K562 (cell line): ENCODE results near the gene HSD17B1. TPM values are rescaled to one million over a fixed set of nuclear protein-coding genes. Genes with fewer than 3 reads are reported as not detected.
A peak's percentile ranks its signal among the peaks of the same experiment; 100 is the strongest.

Source experiments
- ADNP ChIP-seq: fragments of 200-800 bp; sonication (Bioruptor generic); IDR thresholded peaks from 2 replicates; pipeline ENCODE4 v1.6.1; 2016; ENCODE audit warnings: missing genetic modification characterization, missing compliant biosample characterization
- ARID1B ChIP-seq: fragments of 450-650 bp; IDR thresholded peaks from 2 replicates; pipeline ENCODE4 v1.6.1; 2016; ENCODE audit warnings: antibody characterized with exemption, mild to moderate bottlenecking, inconsistent platforms
- CBX1 ChIP-seq: sonication (generic); IDR thresholded peaks from 2 replicates; pipeline ENCODE4 v1.6.1; 2016; ENCODE audit warnings: antibody characterized with exemption, low read depth, mild to moderate bottlenecking
- CEBPG ChIP-seq, 3 experiments: fragments of 200-800 bp in 1 of 3; sonication (Bioruptor generic) in 1 of 3; sonication (generic) in 1 of 3; formaldehyde crosslinking in 1 of 3; IDR thresholded peaks in 2 of 3; conservative IDR thresholded peaks in 1 of 3; 2 replicates each; pipeline versions ENCODE4 v1.6.1 to v1.8.0; 2016 to 2022; ENCODE audit warnings: missing compliant biosample characterization in 2 of 3, missing genetic modification characterization in 2 of 3, mild to moderate bottlenecking in 1 of 3, missing genetic modification reagents in 1 of 3
- CREB1 ChIP-seq, 2 experiments: sonication (generic) in 1 of 2; formaldehyde crosslinking in 1 of 2; IDR thresholded peaks; 2 replicates each; pipeline versions ENCODE4 v1.6.1 to v1.8.0; 2012 to 2022; ENCODE audit warnings: inconsistent platforms in 1 of 2, mild to moderate bottlenecking in 1 of 2, missing genetic modification reagents in 1 of 2, moderate library complexity in 1 of 2
- ESRRB ChIP-seq: fragments of 250-450 bp; sonication (Bioruptor Pico); IDR thresholded peaks from 2 replicates; pipeline ENCODE4 v1.5.0; 2020; ENCODE audit warnings: mild to moderate bottlenecking, moderate library complexity, borderline replicate concordance
- HMG20B ChIP-seq: fragments of 250-450 bp; sonication (Bioruptor Pico); IDR thresholded peaks from 2 replicates; pipeline ENCODE4 v1.5.0; 2021; ENCODE audit warnings: mild to moderate bottlenecking
- IFI16 ChIP-seq: fragments of 250-450 bp; sonication (Bioruptor Pico); IDR thresholded peaks from 2 replicates; pipeline ENCODE4 v2.1.2; 2022; ENCODE audit warnings: mild to moderate bottlenecking, inconsistent platforms
- ILK ChIP-seq: fragments of 450-650 bp; IDR thresholded peaks from 2 replicates; pipeline ENCODE4 v1.6.1; 2016; ENCODE audit warnings: missing genetic modification characterization, low read depth, mild to moderate bottlenecking, missing compliant biosample characterization, moderate library complexity, borderline replicate concordance
- MCM3 ChIP-seq: fragments of 450-650 bp; IDR thresholded peaks from 2 replicates; pipeline ENCODE4 v1.6.1; 2016
- PHF21A ChIP-seq: fragments of 450-650 bp; IDR thresholded peaks from 2 replicates; pipeline ENCODE4 v1.6.1; 2017; ENCODE audit warnings: low read depth, borderline replicate concordance
- POLR2AphosphoS5 ChIP-seq: IDR thresholded peaks from 2 replicates; pipeline ENCODE4 v1.6.1; 2011; ENCODE audit warnings: mild to moderate bottlenecking, low read depth, low read length, moderate library complexity; ENCODE audit not compliant: control insufficient read depth, insufficient read depth
- RBM25 ChIP-seq: fragments of 200-400 bp; formaldehyde crosslinking; IDR thresholded peaks from 2 replicates; pipeline ENCODE4 v1.6.1; 2018; ENCODE audit warnings: low read length, low read depth, moderate library complexity; ENCODE audit not compliant: severe bottlenecking
- SIN3A ChIP-seq, 2 experiments: fragments of 150-350 bp in 1 of 2; IDR thresholded peaks; 2 replicates each; pipeline ENCODE4 v1.6.1; 2011 to 2016; ENCODE audit warnings: borderline replicate concordance in 2 of 2, low read depth in 2 of 2, low read length in 2 of 2, mild to moderate bottlenecking in 2 of 2, moderate library complexity in 2 of 2; ENCODE audit not compliant: control insufficient read depth in 1 of 2
- SMARCE1 ChIP-seq: fragments of 450-650 bp; IDR thresholded peaks from 2 replicates; pipeline ENCODE4 v1.7.1; 2016; ENCODE audit warnings: mild to moderate bottlenecking
- ZC3H11A ChIP-seq: IDR thresholded peaks from 2 replicates; pipeline ENCODE4 v1.6.1; 2012; ENCODE audit warnings: low read depth, low read length, improper control_type of control experiment
- ZC3H4 ChIP-seq: sonication (generic); formaldehyde crosslinking; IDR thresholded peaks from 2 replicates; pipeline ENCODE4 v1.9.0; 2021; ENCODE audit warnings: missing genetic modification reagents, borderline replicate concordance
- ZC3H8 ChIP-seq: fragments of 450-650 bp; IDR thresholded peaks from 2 replicates; pipeline ENCODE4 v1.6.1; 2017
- ZNF121 ChIP-seq: sonication (generic); formaldehyde crosslinking; conservative IDR thresholded peaks from 2 replicates; pipeline ENCODE4 v1.8.0; 2022; ENCODE audit warnings: missing genetic modification reagents
- ZNF124 ChIP-seq: sonication (generic); formaldehyde crosslinking; IDR thresholded peaks from 2 replicates; pipeline ENCODE4 v1.8.1; 2022; ENCODE audit warnings: missing genetic modification reagents
- ZNF354B ChIP-seq: fragments of 250-450 bp; sonication (Bioruptor Pico); IDR thresholded peaks from 2 replicates; pipeline ENCODE4 v1.4.0; 2020
- ZNF589 ChIP-seq: fragments of 200-800 bp; sonication (Bioruptor generic); IDR thresholded peaks from 2 replicates; pipeline ENCODE4 v1.6.1; 2016; ENCODE audit warnings: low read depth, missing genetic modification characterization, missing compliant biosample characterization
- polyA plus RNA-seq, 8 experiments: library from polyadenylated mRNA; depleted of rRNA in 4 of 8; stranded (reverse) in 5 of 8; unstranded in 3 of 8; fragments of >200 nt; fragmentation: Nextera tagmentation in 2 of 8; fragmentation: Illumina TruSeq in 1 of 8; extraction: Ambion mirVana in 2 of 8; extraction: Trizol in 1 of 8; gene quantifications; 2 replicates each; pipeline versions ENCODE4 v1.2.1 to v1.2.3, GENCODE V29; 2011 to 2014; ENCODE audit warnings: inconsistent platforms in 1 of 8, missing spikeins in 1 of 8
- total RNA-seq, 7 experiments: library from RNA; depleted of rRNA in 6 of 7; stranded (reverse); fragments of >200 nt in 6 of 7; fragmentation: Illumina TruSeq in 2 of 7; extraction: Trizol in 2 of 7; gene quantifications; 2 replicates each; pipeline versions ENCODE4 v1.2.1 to v1.2.3, GENCODE V29; 2011 to 2021; ENCODE audit warnings: low replicate concordance in 1 of 7
- TF ChIP-seq, protein P1 (sequence below): fragments of 450-650 bp; IDR thresholded peaks from 2 replicates; pipeline ENCODE4 v1.6.1; 2018; ENCODE audit not compliant: partially characterized antibody
- TF ChIP-seq, protein P2 (sequence below): sonication (generic); formaldehyde crosslinking; IDR thresholded peaks from 2 replicates; pipeline ENCODE4 v1.8.1; 2023; ENCODE audit warnings: mild to moderate bottlenecking, missing genetic modification reagents

The HSD17B1 gene
- total and polyA plus RNA-seq, 9 of the 15 experiments (the other 6 are each of a cell fraction or from before 2014, with no cell fraction given), result 0.55 to 21.1 (median 3.6) TPM

DNA sequence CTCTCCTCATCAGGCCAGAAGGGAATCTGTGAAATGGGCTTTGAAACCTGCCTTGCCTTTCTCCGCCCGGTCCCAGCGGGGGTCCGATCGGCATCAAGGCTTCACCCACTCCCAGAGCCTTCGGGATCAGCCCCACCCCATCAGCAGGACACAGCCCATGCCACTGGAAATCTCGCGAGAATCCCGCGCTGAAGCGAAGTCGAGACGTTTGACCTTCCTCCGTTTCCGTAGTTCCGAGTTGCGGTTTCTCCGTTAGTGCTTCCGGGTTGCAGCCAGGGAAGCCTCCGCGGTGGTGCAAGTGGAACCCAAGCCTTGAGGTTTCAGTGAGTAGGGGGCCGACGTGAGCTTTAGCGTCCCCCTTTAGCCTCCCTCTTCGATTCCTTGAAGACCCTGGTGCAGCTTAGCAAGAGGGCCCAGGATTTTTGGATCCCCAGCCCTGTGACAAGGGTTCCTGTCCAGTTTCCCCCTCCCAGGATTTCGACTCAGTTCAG is 9.2 kb downstream of the HSD17B1 start, which contains the start of gene COASY (continued):
- TF ChIP-seq RBM25, result peak; percentile 4
- TF ChIP-seq ILK (tag), result no peak
- TF ChIP-seq ZNF124 (CRISPR knock-in tag), result no peak
- TF ChIP-seq SMARCE1, result no peak
- no peak for TF ChIP-seq ZNF121 (CRISPR knock-in tag)
- no peak for TF ChIP-seq ZC3H11A
- no peak for TF ChIP-seq MCM3
- TF ChIP-seq ARID1B, result peak; percentile 28
- TF ChIP-seq ZC3H8, result no peak
- TF ChIP-seq, protein P1, sequence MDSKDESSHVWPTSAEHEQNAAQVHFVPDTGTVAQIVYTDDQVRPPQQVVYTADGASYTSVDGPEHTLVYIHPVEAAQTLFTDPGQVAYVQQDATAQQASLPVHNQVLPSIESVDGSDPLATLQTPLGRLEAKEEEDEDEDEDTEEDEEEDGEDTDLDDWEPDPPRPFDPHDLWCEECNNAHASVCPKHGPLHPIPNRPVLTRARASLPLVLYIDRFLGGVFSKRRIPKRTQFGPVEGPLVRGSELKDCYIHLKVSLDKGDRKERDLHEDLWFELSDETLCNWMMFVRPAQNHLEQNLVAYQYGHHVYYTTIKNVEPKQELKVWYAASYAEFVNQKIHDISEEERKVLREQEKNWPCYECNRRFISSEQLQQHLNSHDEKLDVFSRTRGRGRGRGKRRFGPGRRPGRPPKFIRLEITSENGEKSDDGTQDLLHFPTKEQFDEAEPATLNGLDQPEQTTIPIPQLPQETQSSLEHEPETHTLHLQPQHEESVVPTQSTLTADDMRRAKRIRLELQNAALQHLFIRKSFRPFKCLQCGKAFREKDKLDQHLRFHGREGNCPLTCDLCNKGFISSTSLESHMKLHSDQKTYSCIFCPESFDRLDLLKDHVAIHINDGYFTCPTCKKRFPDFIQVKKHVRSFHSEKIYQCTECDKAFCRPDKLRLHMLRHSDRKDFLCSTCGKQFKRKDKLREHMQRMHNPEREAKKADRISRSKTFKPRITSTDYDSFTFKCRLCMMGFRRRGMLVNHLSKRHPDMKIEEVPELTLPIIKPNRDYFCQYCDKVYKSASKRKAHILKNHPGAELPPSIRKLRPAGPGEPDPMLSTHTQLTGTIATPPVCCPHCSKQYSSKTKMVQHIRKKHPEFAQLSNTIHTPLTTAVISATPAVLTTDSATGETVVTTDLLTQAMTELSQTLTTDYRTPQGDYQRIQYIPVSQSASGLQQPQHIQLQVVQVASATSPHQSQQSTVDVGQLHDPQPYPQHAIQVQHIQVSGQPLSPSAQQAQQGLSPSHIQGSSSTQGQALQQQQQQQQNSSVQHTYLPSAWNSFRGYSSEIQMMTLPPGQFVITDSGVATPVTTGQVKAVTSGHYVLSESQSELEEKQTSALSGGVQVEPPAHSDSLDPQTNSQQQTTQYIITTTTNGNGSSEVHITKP, result no peak
- peak; percentile 37; the same call in 1 of the 2 replicates for TF ChIP-seq CBX1
- TF ChIP-seq, protein P2, sequence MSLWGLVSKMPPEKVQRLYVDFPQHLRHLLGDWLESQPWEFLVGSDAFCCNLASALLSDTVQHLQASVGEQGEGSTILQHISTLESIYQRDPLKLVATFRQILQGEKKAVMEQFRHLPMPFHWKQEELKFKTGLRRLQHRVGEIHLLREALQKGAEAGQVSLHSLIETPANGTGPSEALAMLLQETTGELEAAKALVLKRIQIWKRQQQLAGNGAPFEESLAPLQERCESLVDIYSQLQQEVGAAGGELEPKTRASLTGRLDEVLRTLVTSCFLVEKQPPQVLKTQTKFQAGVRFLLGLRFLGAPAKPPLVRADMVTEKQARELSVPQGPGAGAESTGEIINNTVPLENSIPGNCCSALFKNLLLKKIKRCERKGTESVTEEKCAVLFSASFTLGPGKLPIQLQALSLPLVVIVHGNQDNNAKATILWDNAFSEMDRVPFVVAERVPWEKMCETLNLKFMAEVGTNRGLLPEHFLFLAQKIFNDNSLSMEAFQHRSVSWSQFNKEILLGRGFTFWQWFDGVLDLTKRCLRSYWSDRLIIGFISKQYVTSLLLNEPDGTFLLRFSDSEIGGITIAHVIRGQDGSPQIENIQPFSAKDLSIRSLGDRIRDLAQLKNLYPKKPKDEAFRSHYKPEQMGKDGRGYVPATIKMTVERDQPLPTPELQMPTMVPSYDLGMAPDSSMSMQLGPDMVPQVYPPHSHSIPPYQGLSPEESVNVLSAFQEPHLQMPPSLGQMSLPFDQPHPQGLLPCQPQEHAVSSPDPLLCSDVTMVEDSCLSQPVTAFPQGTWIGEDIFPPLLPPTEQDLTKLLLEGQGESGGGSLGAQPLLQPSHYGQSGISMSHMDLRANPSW (CRISPR knock-in tag), result no peak
- TF ChIP-seq ESRRB (CRISPR knock-in tag), result no peak
- no peak for TF ChIP-seq ZNF354B
- TF ChIP-seq ADNP (tag), result no peak; the same call in 1 of the 2 replicates
- TF ChIP-seq PHF21A, result no peak
- TF ChIP-seq ZC3H4 (CRISPR knock-in tag), result no peak
- no peak for TF ChIP-seq IFI16 (CRISPR knock-in tag)
- peak; percentile 83 for TF ChIP-seq POLR2AphosphoS5
- no peak for TF ChIP-seq HMG20B
- TF ChIP-seq SIN3A (IDR thresholded peaks at IDR 0.05; ENCODE audit: borderline replicate concordance in 2 of 2, control insufficient read depth in 1 of 2, low read depth in 2 of 2, low read length in 2 of 2), result peak; percentile 84 to 93; a peak in 3 of 4 replicates
- no peak for TF ChIP-seq CREB1 (IDR thresholded peaks at IDR 0.05)
- no peak for TF ChIP-seq CREB1 (CRISPR knock-in tag; IDR thresholded peaks at IDR 0.05)
- no peak for TF ChIP-seq CEBPG (CRISPR knock-in tag; IDR thresholded peaks at IDR 0.05)
- TF ChIP-seq CEBPG (tag; conservative IDR thresholded peaks at IDR 0.05 in 1 of 2, IDR thresholded peaks at IDR 0.05 in 1 of 2), result no peak
- TF ChIP-seq ZNF589 (CRISPR knock-in tag), result no peak
